ENCODE results near the gene FUT7.
A peak's percentile ranks its signal among the peaks of the same experiment; 100 is the strongest.

The FUT7 gene

DNA sequence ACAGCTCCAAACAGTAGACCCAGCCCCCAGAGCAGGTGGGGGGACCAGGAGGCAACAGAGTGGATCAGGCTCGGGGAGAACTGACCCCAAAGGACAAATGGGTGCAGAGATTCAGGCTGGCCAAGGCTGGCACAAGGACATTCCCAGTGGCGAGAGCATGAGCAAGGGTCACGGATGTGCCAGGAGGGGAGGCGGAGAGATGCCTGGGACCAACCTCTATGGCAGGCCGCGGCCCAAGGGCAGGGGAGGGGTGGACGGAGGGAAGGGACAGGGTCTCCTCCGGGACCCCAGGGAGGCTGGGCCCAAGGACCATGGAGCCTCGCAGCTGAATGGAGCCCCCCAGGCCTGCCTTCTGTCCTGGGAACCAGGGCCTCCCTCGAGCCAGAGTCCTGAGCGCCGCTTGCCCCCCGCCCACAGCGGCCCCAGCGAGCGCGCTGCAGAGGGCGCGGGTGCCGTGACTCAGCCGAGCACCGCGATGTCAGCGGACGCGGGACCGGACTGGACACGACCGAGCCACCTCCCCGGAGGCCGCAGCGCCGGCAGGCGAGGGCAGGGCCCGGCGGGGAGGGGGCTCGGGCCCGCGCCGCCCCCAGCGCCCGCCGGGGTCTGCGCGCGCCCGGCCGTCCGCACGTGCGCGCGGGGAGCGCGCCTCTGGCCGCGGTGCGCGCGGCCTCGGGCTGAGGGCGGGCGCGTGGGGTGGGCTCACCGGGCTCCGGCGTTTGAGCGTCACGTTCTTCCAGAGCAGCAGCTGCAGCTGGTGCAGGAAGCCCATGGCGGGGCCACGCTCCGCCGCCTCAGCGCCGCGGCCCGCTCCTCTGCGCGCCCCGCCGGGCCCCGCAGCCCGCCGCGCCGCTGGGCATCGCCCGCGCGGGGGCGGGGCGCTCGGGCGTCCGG is 4.3 kb downstream of the FUT7 start, which contains the start of gene ABCA2:
Gene ABCA2, minus strand, starts transcription at position 869 of the 894 bp plus-strand sequence. Its CDS starts 97 bp downstream, at position 772.
- Histone ChIP-seq H3F3A (ENCODE audit: insufficient read depth) (no peaks in the 10 kb centered on the region), H4K20me1 (ENCODE audit: low read depth, low read length) (no peaks in the 10 kb centered on the region), H3K27ac (ENCODE audit: low read depth, low read length) (no peak within 1 kb of the TSS), H2AFZ (ENCODE audit: low read depth, low read length, severe bottlenecking) (peak within 1 kb of the TSS; percentile 59), H3K9ac (ENCODE audit: low read length) (peak within 1 kb of the TSS; percentile 54; the same call in 1 of the 2 replicates), H3K4me3 (ENCODE audit: insufficient read depth, low read length, poor library complexity, severe bottlenecking) (peak within 1 kb of the TSS; percentile 54), H3K4me2 (ENCODE audit: low read depth, low read length, poor library complexity, severe bottlenecking) (peak within 1 kb of the TSS; percentile 85), H3K9me2 (replicated peaks; ENCODE audit: insufficient read depth, low read length) (no peaks in the 10 kb centered on the region), H3K36me3 (ENCODE audit: low read length) (no peaks in the 10 kb centered on the region), H3K9me3 (ENCODE audit: insufficient read depth, low read length) (no peaks in the 10 kb centered on the region), H3K79me2 (ENCODE audit: insufficient read depth, low read length) (no peaks in the 10 kb centered on the region), H3K27me3 (ENCODE audit: low read length) (no peaks in the 10 kb centered on the region)
- TF ChIP-seq, protein P1, sequence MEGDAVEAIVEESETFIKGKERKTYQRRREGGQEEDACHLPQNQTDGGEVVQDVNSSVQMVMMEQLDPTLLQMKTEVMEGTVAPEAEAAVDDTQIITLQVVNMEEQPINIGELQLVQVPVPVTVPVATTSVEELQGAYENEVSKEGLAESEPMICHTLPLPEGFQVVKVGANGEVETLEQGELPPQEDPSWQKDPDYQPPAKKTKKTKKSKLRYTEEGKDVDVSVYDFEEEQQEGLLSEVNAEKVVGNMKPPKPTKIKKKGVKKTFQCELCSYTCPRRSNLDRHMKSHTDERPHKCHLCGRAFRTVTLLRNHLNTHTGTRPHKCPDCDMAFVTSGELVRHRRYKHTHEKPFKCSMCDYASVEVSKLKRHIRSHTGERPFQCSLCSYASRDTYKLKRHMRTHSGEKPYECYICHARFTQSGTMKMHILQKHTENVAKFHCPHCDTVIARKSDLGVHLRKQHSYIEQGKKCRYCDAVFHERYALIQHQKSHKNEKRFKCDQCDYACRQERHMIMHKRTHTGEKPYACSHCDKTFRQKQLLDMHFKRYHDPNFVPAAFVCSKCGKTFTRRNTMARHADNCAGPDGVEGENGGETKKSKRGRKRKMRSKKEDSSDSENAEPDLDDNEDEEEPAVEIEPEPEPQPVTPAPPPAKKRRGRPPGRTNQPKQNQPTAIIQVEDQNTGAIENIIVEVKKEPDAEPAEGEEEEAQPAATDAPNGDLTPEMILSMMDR (IDR thresholded peaks at IDR 0.05; ENCODE audit: insufficient read depth, low read length, poor library complexity, severe bottlenecking): no peak
- TF ChIP-seq EZH2phosphoT487 (conservative IDR thresholded peaks at IDR 0.05; ENCODE audit: low read length): no peak

DNA sequence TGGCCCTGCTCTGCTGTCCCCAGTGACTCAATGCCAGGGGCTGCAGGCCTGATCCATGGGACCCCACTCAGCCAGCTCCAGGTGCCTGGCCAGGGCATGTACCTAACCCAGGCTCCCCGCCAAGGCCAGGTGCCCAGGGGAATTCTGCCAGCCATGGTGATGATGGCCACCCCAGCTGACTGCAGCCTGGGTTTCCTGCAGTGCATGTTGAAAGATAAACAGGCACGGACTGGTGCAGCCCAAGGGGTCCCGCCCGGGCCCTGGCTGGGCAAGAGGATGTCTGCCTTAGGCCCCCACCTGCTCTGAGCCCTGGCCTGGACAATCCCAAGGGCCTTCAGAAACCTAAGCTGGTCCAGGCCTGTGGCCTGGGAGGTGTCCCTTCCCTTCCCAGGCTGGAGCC is 5.1 kb downstream of the FUT7 start:
- H3K9me3 ChIP-seq (ENCODE audit: insufficient read depth, low read length): no peaks in the 10 kb centered on the region
- H3K27ac ChIP-seq (ENCODE audit: low read depth, low read length): no peak overlapping the region
- no peaks in the 10 kb centered on the region for H3K79me2 ChIP-seq (ENCODE audit: insufficient read depth, low read length)
- no peak overlapping the region for H2AFZ ChIP-seq (ENCODE audit: low read depth, low read length, severe bottlenecking)
- no peaks in the 10 kb centered on the region for H3F3A ChIP-seq (ENCODE audit: insufficient read depth)
- H3K27me3 ChIP-seq (ENCODE audit: low read length): no peaks in the 10 kb centered on the region
- no peak overlapping the region for H3K4me2 ChIP-seq (ENCODE audit: low read depth, low read length, poor library complexity, severe bottlenecking)
- no peaks in the 10 kb centered on the region for H3K36me3 ChIP-seq (ENCODE audit: low read length)
- TF ChIP-seq, protein P1 (IDR thresholded peaks at IDR 0.05; ENCODE audit: insufficient read depth, low read length, poor library complexity, severe bottlenecking): no peak
- no peak for TF ChIP-seq EZH2phosphoT487 (conservative IDR thresholded peaks at IDR 0.05; ENCODE audit: low read length)
- no peak overlapping the region for H3K9ac ChIP-seq (ENCODE audit: low read length)
- no peaks in the 10 kb centered on the region for H3K9me2 ChIP-seq (replicated peaks; ENCODE audit: insufficient read depth, low read length)
- no peaks in the 10 kb centered on the region for H4K20me1 ChIP-seq (ENCODE audit: low read depth, low read length)
- no peak overlapping the region for H3K4me3 ChIP-seq (ENCODE audit: insufficient read depth, low read length, poor library complexity, severe bottlenecking)

DNA sequence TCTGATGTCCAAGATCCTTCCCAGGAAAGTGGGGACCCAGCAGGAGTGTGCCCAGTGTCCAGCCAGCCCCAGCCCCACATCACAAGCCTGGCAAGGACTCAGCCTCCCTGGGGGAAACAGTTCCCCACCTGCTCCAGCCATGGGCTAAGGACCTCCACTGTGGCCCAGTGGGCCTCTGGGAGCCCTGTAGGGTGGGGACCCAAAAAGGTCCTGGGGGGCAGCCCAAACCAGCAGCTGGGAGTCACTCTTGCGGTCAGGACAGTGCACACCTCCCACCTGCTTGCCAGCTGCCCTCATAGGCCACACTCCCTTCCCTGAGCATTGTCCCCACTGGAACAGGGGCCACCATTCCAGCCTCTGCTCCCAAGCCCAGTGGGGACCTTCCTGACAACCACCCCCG is 5.5 kb downstream of the FUT7 start:
- Histone ChIP-seq H3K4me2 (ENCODE audit: low read depth, low read length, poor library complexity, severe bottlenecking) (no peak overlapping the region), H3K4me3 (ENCODE audit: insufficient read depth, low read length, poor library complexity, severe bottlenecking) (no peak overlapping the region), H3F3A (ENCODE audit: insufficient read depth) (no peaks in the 10 kb centered on the region), H3K79me2 (ENCODE audit: insufficient read depth, low read length) (no peaks in the 10 kb centered on the region), H3K36me3 (ENCODE audit: low read length) (no peaks in the 10 kb centered on the region), H3K9me3 (ENCODE audit: insufficient read depth, low read length) (no peaks in the 10 kb centered on the region), H3K27me3 (ENCODE audit: low read length) (no peaks in the 10 kb centered on the region), H3K9ac (ENCODE audit: low read length) (no peak overlapping the region), H3K27ac (ENCODE audit: low read depth, low read length) (no peak overlapping the region), H3K9me2 (replicated peaks; ENCODE audit: insufficient read depth, low read length) (no peaks in the 10 kb centered on the region), H4K20me1 (ENCODE audit: low read depth, low read length) (no peaks in the 10 kb centered on the region), H2AFZ (ENCODE audit: low read depth, low read length, severe bottlenecking) (no peak overlapping the region)
- TF ChIP-seq, protein P1 (IDR thresholded peaks at IDR 0.05; ENCODE audit: insufficient read depth, low read length, poor library complexity, severe bottlenecking): no peak
- TF ChIP-seq EZH2phosphoT487 (conservative IDR thresholded peaks at IDR 0.05; ENCODE audit: low read length): no peak

Measured in SU-DHL-6 (cell line).